HG02759 (cell line): ENCODE data around the gene CDH2.

ENCODE experiments used
- ATAC-seq: cut with Tn5 transposase; IDR thresholded peaks from one replicate; pipeline ENCODE4 v1.9.1; 2021; ENCODE audit warnings: mild to moderate bottlenecking, moderate library complexity; ENCODE audit not compliant: unreplicated experiment

Gene CDH2

GRCh38 chr18:28128659-28128980 lies 48.3 kb downstream of the CDH2 start:
- ATAC-seq: no peak

GRCh38 chr18:28127763-28128658 lies 48.9 kb downstream of the CDH2 start:
- no peak for ATAC-seq

GRCh38 chr18:28127228-28127627 lies 49.7 kb downstream of the CDH2 start:
- no peak for ATAC-seq

GRCh38 chr18:28126768-28127167 lies 50.2 kb downstream of the CDH2 start:
- ATAC-seq: no peak

- no peak for ATAC-seq
Observed at GRCh38 chr18:28125051-28125450, 51.9 kb downstream of the CDH2 start.

- no peak for ATAC-seq
Observed at GRCh38 chr18:28124131-28125029, 52.5 kb downstream of the CDH2 start.

- no peak for ATAC-seq
Observed at GRCh38 chr18:28123401-28124030, 53.4 kb downstream of the CDH2 start.

GRCh38 chr18:28120828-28121515 lies 56.0 kb downstream of the CDH2 start:
- no peak for ATAC-seq

- ATAC-seq: no peak
Observed at GRCh38 chr18:28116461-28116860, 60.5 kb downstream of the CDH2 start.

- ATAC-seq: no peak
Observed at GRCh38 chr18:28115149-28115550, 61.8 kb downstream of the CDH2 start.

GRCh38 chr18:28114472-28114871 lies 62.5 kb downstream of the CDH2 start:
- ATAC-seq: no peak

- no peak for ATAC-seq
Observed at GRCh38 chr18:28113271-28114029, 63.5 kb downstream of the CDH2 start.

GRCh38 chr18:28112056-28112470 lies 64.9 kb downstream of the CDH2 start:
- no peak for ATAC-seq

- ATAC-seq: no peak
Observed at GRCh38 chr18:28110924-28111323, 66.0 kb downstream of the CDH2 start.

GRCh38 chr18:28109781-28110560 lies 67.0 kb downstream of the CDH2 start:
- ATAC-seq: no peak

- no peak for ATAC-seq
Observed at GRCh38 chr18:28108814-28109213, 68.1 kb downstream of the CDH2 start.

- ATAC-seq: no peak
Observed at GRCh38 chr18:28108254-28108653, 68.7 kb downstream of the CDH2 start.

GRCh38 chr18:28099237-28099636 lies 77.7 kb downstream of the CDH2 start:
- ATAC-seq: no peak

GRCh38 chr18:28095631-28096030 lies 81.3 kb downstream of the CDH2 start:
- ATAC-seq: no peak
